WTC11 (cell line): ENCODE data around the gene YEATS2.

ENCODE experiments used
- ATF2 ChIP-seq: sonication (generic); formaldehyde crosslinking; IDR thresholded peaks from 2 replicates; pipeline ENCODE4 v1.8.1; 2022; ENCODE audit warnings: low read depth, missing genetic modification reagents, borderline replicate concordance
- ATF3 ChIP-seq: sonication (generic); formaldehyde crosslinking; conservative IDR thresholded peaks from 2 replicates; pipeline ENCODE4 v1.8.1; 2022; ENCODE audit warnings: mild to moderate bottlenecking, missing genetic modification reagents
- CREM ChIP-seq: sonication (generic); formaldehyde crosslinking; IDR thresholded peaks from 2 replicates; pipeline ENCODE4 v1.8.1; 2022; ENCODE audit warnings: mild to moderate bottlenecking, missing genetic modification reagents, moderate library complexity
- CTCF ChIP-seq: fragments of 200-600 bp; IDR thresholded peaks from 2 replicates; pipeline ENCODE4 v1.8.0; 2022; ENCODE audit warnings: antibody characterized with exemption
- E2F1 ChIP-seq: sonication (generic); formaldehyde crosslinking; IDR thresholded peaks from 2 replicates; pipeline ENCODE4 v1.8.0; 2022; ENCODE audit warnings: mild to moderate bottlenecking, missing genetic modification reagents
- E2F4 ChIP-seq: sonication (generic); formaldehyde crosslinking; IDR thresholded peaks from 2 replicates; pipeline ENCODE4 v1.8.1; 2022; ENCODE audit warnings: low read depth, mild to moderate bottlenecking, moderate library complexity, missing genetic modification reagents, borderline replicate concordance
- FOXJ3 ChIP-seq: sonication (generic); formaldehyde crosslinking; IDR thresholded peaks from 2 replicates; pipeline ENCODE4 v1.9.0; 2021; ENCODE audit warnings: missing genetic modification reagents, mild to moderate bottlenecking, borderline replicate concordance
- NR3C1 ChIP-seq: sonication (generic); formaldehyde crosslinking; conservative IDR thresholded peaks from 2 replicates; pipeline ENCODE4 v1.8.1; 2023; ENCODE audit warnings: low read depth, mild to moderate bottlenecking, missing genetic modification reagents
- SP1 ChIP-seq: sonication (generic); formaldehyde crosslinking; conservative IDR thresholded peaks from 2 replicates; pipeline ENCODE4 v1.8.1; 2022; ENCODE audit warnings: missing genetic modification reagents
- TEAD4 ChIP-seq: sonication (generic); formaldehyde crosslinking; IDR thresholded peaks from 2 replicates; pipeline ENCODE4 v1.8.0; 2022; ENCODE audit warnings: mild to moderate bottlenecking, missing genetic modification reagents
- USF2 ChIP-seq: sonication (generic); formaldehyde crosslinking; IDR thresholded peaks from 2 replicates; pipeline ENCODE4 v1.8.1; 2023; ENCODE audit warnings: mild to moderate bottlenecking, missing genetic modification reagents, moderate library complexity
- ZNF219 ChIP-seq: sonication (generic); formaldehyde crosslinking; IDR thresholded peaks from 2 replicates; pipeline ENCODE4 v1.8.0; 2023; ENCODE audit warnings: missing genetic modification reagents, mild to moderate bottlenecking, borderline replicate concordance
- ZNF512 ChIP-seq: sonication (generic); formaldehyde crosslinking; IDR thresholded peaks from 2 replicates; pipeline ENCODE4 v1.8.1; 2022; ENCODE audit warnings: missing genetic modification reagents, borderline replicate concordance

- TF ChIP-seq ZNF219 (CRISPR knock-in tag) = no peak
- no peak for TF ChIP-seq CTCF
- TF ChIP-seq E2F4 (CRISPR knock-in tag) = no peak
- no peak for TF ChIP-seq TEAD4 (CRISPR knock-in tag)
- no peak for TF ChIP-seq SP1 (CRISPR knock-in tag)
- no peak for TF ChIP-seq ATF3 (CRISPR knock-in tag)
- no peak for TF ChIP-seq USF2 (CRISPR knock-in tag)
- no peak for TF ChIP-seq E2F1
- no peak for TF ChIP-seq CREM (CRISPR knock-in tag)
- no peak for TF ChIP-seq ZNF512
- TF ChIP-seq FOXJ3 (CRISPR knock-in tag) = no peak
- no peak for TF ChIP-seq NR3C1
- no peak for TF ChIP-seq ATF2 (CRISPR knock-in tag)
Observed at GRCh38 chr3:183754052-183754451, 56.5 kb downstream of the YEATS2 start.
